ENCODE results near the gene NLK.

DNA sequence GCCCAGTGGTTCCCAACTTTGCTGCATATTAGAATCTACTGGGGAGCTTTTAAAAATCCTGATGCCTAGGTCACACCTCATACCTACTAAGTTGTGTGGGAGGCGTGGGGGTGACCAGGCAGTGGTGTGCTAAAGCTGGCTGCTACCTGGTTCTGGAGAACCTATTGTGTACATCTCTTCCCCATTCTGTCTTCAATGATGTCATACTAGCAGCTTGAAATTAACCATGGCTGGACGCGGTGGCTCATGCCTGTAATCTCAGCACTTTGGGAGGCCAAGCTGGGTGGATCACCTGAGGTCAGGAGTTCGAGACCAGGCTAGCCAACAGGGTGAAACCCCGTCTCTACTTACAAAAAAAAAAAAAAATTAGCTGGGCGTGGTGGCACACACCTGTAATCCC lies 11.3 kb upstream of the NLK start:
- TF ChIP-seq EZH2 (IDR thresholded peaks at IDR 0.05; ENCODE audit: low read length, unreplicated experiment): no peak
- TF ChIP-seq, protein P1, sequence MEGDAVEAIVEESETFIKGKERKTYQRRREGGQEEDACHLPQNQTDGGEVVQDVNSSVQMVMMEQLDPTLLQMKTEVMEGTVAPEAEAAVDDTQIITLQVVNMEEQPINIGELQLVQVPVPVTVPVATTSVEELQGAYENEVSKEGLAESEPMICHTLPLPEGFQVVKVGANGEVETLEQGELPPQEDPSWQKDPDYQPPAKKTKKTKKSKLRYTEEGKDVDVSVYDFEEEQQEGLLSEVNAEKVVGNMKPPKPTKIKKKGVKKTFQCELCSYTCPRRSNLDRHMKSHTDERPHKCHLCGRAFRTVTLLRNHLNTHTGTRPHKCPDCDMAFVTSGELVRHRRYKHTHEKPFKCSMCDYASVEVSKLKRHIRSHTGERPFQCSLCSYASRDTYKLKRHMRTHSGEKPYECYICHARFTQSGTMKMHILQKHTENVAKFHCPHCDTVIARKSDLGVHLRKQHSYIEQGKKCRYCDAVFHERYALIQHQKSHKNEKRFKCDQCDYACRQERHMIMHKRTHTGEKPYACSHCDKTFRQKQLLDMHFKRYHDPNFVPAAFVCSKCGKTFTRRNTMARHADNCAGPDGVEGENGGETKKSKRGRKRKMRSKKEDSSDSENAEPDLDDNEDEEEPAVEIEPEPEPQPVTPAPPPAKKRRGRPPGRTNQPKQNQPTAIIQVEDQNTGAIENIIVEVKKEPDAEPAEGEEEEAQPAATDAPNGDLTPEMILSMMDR (conservative IDR thresholded peaks at IDR 0.05; ENCODE audit: low read depth, low read length): no peak
